HG03520 (cell line): ENCODE measurements around the gene HMGB1.

Experiments
- ATAC-seq: cut with Tn5 transposase; IDR thresholded peaks from one replicate; pipeline ENCODE4 v1.9.1; 2021; ENCODE audit warnings: mild to moderate bottlenecking, moderate library complexity; ENCODE audit not compliant: unreplicated experiment

The HMGB1 gene

DNA sequence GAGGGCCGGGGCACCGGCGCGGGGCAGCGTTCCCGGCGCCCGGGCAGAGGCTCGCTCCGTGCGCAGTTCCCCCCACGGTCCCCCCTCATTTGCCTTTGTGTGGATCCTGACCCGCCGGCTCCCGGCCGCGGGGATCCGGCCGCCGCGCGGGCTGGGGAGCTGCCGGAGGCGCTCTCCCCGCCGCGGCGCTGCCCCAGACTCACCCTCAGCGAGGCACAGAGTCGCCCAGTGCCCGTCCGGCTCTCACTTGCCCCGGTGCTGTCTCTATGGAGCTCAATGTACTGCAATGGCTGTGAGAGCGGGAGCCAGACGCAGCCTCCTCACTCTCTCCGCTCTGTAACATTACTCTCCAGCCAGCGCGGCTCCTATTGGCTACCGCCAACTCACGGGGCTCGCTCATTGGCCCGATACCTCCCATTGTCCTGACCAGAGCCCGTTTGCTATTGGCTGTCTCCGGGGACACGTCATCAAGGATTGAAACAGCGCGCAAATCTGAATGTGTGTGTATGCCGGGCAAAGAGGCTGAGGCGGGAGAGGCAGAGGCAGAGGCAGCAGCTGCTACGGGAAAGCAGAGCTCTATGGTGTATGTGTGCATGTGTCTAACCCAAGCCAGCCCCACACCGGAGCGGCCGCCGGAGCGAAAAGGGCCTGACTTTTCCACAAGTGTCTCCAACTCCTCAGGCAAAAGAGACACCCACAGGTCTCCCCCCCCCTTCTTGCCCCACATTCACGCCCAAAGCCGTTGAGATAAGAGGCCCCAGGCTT is at the start of gene HMGB1:
HMGB1 (minus strand) TSS at position 344 of the 765 bp plus-strand sequence. CDS start 2,256 bp downstream, outside the sequence.
- peak; percentile 84 for ATAC-seq

DNA sequence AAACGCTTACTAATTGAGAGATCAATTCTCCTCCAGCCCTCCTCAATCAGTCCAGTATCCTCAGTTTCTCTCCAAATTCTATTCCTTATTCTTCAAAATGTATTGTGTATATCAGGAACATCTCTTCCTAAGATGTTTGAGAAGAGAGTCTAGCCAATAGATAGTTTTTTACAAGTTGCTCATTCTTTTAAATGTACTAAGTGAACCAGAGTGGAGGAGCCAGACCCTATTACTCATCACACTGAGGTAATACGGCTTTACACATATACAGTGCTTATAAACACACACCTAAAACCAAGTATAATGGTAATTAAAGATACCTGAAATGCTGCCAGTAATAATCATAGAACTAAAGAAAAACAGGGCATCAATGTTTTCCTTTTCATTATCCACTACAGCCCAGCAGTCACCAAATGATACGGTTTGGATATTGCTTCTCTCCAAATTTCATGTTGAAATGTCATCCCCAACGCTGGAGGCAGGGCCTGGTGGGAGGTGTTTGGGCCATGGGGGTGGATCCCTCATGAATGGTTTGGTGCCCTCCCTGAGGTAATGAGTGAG is 45.2 kb upstream of the HMGB1 start:
- no peak for ATAC-seq

DNA sequence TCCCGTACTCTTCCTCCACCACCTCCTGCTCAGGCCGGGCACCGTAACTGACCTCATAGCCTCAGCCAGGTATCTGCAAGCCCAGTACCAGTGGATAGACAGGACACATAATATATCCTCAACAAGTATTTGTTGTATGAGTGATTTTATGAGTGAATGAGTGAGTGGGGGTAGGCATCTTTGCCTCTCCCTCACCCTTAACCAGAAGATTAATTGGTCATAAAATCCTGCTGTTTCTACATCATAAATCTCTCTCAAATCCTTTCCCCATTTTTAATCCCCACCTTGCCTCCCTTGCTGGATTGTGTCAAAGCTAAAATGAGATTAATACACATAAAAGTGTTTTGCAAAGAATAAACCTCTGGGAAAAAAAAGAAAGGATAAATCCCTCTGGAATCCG is 44.4 kb upstream of the HMGB1 start:
- ATAC-seq = no peak

DNA sequence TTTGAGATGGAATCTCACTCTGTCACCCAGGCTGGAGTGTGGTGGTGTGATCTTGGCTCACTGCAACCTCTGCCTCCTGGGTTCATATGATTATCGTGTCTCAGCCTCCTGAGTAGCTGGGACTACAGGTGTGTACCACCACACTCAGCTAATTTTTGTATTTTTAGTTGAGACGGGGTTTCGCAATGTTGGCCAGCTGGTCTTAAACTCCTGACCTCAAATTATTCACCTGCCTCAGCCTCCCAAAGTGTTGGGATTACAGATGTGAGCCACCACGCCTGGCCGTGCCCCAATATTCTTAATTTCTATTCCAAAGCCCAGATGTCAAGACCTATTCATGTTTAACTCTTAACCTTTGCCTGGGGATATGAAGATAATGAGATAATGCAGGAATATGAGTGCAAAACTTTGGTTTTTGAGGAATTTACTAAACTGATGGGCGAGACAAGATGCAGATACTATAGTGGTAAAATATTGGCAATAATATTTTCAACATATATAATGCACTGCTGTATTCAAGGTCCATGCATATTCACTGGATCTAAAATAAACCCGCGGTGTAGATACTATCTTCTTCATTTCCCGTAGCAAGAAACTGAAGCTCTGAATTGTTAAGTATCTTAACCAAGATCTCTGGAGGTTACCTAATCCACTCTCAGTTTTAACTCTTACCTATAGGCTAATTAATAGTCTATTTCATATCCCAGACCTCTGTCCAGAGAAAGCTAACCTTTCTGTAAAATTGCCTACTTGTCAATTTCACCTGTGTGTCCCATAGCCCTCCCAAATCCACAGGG is 43.7 kb upstream of the HMGB1 start:
- ATAC-seq = no peak

DNA sequence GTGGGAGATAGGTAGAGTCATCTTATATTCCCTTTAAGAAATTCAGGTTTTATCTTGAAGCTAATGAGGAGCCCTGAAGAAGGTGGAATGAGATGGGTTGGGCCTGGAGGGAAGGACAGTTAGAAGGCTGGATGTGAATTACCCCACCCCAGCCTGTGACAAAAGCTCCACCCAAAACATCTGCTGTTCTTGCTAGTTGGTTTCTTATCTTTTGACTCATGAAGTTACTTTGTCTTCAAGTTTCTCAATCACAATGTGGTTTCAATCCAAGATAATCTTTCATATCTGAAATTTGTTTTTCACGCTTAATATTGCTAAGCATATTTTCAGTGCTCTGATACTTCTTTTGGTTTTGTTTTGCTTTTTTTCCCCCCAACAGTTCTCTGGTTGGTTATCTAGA is 38.3 kb upstream of the HMGB1 start:
- peak; percentile 71 for ATAC-seq

DNA sequence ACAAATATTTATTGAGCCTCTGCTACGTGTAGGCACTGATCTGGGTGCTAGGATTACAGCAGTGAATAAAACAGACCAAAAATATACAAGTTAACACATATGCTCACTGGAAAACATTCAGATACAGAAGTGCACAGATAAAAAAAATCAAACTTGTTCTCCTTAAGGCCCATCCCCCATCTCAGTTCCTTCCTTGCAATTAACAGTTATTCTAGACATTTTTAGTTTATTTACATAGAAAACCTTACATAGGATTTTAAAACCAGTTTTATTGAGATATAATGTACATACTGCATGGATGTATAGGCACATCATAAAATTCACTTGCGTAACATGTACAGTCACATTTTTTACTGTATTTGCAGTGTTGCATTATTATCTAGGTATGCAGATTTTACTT is 36.5 kb upstream of the HMGB1 start:
- no peak for ATAC-seq

DNA sequence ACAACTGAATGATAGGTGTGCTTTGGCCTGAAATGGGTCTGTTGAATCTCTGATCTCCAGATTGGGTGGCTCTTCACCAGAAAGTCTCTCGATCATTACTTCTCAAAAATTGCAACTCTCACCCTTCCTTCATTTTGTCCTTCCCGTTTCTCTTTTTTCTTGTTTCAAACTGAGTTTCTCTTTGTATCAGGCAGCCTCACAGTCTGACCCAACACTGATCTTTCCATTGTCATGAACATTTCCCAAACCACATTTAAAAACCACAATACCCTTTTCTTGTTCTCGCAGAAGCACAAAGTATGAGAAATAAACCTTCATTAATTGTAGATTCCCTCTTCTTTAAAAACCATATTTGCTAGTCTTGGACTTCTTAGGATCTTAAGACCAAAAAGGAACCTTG is 33.6 kb upstream of the HMGB1 start:
- no peak for ATAC-seq

DNA sequence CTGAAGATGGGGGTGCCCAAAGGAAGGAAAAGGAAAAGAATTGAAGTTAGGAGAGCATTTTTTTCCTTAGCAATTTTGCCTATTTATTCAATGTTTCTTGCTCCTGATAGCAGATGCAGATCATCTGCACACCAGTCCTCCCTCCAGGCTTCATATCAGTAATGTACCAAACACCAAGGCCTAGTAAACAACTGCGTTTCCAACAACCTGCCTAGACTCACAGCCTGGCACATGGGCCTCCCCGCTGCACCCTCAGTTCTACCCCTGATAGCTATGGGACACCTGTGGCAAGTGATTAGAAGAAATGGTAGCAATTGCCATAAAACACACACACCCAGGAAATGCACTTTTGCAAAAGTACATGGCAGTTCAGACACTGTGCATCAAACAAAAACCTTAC is 30.4 kb upstream of the HMGB1 start:
- ATAC-seq = no peak

DNA sequence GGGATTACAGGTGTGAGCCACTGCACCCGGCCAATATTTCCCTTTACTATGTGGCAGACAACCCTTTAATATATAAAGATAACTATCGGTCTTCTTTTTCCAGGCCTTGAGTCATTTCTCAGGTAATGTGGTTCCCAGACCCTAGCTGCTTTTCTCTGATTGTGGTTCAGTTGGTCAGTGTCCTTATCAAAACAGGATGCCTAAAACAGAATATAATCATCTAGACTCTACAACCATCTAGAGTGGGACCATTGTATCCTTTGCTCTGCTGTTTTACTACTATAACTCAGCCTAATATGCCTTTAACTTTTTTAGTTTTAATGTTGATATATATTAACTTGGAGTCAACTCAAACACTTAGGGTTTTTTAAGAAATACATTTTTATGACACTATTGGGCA is 30.0 kb upstream of the HMGB1 start:
- ATAC-seq = no peak

DNA sequence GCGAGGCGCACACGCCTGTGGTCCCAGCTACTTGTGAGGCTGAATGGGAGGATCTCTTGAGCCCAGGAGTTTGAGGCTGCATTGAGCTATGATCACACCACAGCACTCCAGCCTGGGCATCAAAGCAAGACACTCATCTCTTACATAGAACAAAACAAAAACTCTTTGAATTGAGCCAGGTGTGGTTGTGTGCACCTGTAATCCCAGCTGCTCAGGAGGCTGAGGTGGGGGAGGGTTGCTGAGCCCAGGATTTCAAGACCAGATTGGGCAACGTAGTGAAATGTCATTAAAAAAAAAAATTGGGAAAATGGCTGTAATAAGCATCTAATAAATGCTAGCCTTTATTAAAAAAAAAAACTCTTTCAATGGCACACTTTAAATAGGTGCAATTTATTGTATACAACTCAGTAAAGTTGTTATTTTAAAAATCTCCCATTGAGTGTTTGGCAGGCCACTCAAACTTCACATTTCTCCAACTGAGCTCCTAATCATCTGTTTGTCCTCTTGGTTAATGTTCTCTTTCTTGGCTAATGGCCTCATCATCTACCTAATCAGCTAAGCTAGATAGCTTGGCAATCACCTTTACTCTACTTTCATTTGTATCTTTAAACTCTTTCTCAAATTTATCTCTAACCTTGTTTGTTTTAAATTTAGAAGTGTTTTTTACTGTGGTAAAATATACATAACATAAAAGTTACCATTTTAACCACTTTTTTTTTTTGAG is 28.1 kb upstream of the HMGB1 start:
- ATAC-seq = no peak

DNA sequence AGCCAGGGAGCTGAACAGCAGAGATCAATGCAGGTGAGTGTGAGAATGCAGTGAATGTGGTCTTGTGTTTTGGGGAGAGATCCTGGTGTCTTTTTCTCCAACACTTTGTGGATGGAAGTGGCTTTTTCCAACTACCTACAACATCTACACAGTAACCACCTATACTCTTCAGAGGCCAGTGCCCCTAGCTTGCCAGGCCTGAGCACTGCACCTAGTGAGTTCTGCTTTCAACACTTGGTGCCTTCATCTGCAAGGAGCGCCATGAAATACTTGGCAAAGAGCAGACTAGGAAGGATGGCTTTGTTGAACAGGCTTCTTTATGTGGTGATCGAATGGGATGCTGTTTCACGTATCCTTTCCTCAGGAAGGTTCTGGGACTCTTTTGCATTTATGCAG is 21.3 kb upstream of the HMGB1 start:
- no peak for ATAC-seq

DNA sequence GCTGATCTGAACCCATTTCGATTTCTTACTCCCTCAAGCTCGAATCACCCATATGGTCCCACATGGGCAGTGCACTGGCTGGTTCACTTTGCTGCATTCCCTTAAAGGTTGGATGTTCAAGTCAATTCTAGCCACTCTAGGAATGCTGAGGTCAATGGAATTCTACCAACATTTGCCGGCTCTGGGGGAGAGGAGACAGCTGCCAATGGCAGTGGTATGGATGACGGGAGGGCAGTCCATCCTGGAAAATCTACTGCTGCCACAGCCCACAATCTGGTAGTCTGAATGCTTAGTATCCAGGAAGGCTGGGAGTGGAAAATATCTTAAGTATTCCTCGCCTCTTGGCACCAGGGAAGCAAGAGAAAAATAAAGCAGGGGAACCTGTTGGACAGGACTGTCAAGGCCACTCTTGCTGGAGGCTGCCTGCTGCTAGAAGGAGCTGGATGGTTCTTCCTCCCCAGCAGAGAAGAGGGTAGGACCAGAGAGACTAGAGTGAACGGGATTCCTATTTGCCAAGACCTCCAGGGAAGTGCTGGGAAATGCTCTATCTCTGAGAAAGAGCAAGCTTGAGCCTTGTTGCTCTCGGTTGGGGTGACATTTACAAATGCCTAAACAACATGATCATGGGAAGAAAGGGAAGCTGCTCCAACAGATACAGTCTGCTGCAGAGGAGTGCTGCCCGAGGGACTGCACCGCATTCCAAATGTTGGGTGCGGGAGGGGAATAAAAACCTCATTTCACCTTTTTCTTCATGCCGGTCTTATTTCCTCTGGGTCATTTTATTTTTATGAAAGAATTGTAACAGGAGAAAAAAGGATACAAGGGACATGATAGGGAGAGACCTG is 20.7 kb upstream of the HMGB1 start:
- ATAC-seq = no peak

DNA sequence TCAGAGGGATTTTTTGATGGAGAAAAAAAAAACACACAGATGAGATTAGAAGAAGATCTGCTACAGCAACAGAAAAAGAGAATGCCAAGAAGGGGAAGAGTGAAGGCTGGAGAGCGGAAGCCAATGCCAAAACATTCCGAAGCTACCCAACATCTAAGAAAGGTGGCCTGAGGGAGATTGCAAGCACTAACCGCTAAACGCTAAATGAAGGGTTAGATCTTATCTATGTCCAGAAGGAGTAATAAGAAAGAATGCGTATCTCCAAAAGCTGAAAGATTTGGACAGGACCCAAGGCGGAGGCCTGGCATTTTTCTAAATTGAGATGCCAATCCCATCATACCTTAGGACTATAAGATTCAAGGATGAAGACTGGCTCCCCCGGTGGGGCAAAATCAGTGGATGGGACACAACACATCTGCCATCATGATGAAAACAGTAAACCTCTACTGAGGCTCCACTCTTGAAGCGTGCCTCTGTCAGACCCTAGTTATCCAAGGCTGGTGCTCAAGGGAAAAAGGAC is 15.6 kb upstream of the HMGB1 start:
- ATAC-seq = no peak

DNA sequence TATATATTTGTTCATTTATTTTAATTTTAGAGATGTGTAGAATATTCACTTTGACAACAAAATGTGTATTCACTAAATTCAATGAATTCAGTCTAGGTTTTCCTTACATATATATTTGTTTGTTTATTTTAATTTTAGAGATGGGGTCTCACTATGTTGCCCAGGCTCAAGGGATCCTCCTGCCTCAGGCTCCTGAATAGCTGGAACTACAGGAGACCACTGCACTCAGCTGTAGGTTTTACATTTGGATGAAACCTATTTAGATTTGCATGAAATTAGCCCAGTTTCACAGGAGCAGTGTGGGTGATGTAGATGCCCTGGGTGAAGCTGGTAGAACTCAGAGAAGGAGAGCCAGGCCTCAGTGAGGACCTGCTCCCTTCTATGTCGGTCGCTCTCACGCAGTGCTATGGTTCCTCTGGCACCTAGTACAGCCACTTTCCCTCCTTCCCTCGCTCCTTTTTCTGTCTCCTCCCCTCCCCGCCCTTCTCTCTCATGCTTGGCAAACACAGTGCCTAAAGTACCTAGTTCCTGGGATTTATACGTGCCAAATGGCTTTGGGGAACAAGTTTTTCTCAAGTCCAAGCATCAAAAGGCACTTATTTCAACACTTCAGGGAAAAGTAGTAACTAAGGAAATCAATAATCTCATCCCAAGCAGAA is 14.7 kb upstream of the HMGB1 start:
- no peak for ATAC-seq

DNA sequence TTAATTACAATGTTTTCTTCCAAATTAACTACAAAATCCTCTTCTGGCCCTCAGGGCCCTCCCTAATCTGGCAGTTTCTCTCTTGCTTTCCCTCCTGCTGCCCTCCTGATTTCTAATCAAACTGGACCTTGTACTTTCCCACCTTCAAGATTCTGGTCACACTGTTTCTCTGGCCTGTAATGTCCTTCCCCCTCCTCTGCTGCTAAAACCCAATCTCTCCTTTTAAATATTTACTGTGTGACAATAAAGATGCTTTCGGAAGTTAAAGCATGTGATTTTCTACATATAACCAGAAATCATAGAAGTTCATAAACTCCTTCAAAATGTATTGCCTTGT is 14.1 kb upstream of the HMGB1 start:
- ATAC-seq = no peak

DNA sequence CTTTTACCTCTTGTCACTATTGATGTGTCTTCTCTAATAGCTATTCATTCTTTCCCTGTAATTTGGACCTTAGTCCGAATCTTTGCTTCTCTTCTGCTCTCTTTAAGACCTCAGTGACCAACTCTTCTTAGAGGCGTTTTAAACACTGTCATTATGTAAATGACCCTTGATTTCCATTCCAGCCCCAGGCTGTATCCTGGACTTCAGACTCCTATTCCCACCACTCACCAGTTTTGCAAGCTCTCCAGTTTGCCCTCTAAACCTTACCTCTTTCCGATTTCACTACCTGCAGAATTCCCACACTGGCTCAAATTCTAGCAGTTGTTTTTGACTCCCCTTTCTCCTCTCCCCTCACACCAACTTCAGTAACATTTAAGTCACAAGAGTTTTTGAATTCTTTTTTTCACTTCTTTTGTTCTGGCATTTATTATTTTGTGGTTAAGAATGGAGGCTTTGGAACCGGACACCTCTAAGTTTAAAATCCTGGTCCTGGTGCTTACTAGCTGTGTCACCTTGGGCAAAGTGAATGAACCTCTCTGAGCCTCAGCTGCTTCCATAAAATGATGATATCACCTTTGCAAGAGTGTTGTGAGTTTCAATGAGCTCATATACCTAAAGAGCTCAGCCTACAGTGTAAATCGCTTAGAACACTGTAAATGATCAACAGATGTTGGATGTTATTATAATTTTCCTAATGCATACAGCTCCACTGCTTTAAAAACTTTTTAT is 13.6 kb upstream of the HMGB1 start:
- no peak for ATAC-seq

DNA sequence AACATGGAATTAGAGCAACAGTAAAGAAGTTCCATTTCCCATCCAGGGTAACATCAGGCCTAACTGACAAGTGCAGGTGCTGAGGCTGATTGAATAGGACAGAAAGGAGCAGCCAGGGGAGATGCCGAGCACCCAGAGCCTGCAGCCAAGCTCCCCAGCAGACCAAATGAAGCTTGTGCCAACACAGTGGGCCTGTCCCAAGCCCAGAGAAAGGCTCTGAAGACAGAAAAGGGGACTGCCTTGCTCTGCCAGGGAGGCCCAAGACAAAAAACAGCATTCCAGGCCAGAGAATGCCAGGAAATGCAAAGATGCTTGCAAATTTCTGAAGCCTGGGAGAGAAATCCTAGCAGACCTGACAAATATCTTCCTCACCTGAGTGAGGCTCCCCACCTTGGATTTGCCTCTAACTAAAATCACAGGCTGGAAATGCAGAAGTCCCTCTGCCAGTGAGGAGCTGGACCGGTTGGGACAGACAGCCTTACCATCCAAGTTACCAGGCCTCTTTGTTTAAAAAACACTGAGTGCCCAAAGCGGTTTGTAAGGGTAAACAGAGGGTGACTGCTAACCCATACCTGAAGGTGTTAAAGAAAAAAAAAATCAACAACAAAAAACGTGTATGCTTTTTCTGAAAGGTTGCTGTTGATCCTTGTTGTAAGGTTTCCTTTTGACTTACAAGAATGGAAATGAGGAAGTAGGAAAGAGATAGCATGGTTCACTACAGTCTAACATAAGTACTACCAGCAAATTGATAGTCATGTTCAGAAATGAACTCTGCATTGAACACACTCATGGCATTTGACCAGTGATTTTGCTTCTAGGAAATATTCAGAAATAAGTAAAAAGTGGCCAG is 11.8 kb upstream of the HMGB1 start:
- ATAC-seq = peak; percentile 91

DNA sequence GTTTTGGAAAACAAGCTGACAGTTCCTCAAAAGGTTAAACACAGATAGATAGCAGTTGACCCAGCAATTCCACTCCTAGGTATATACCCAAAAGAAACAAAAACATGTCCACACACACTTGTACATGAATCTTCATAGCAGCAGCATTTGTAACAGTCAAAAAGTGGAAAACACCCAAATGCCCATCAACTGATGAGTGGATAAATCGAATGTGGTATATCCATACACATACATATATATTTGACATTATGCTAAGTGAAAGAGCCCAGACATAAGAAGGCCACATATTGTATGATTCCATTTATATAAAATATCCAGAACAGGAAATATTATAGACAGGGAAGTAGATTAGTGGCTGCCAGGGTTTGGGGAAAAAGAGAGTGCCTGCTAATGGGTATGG is 7.9 kb upstream of the HMGB1 start:
- no peak for ATAC-seq
